ENCODE measurements around the gene GPD2.
"Not testable (repeated sequence)": the region's sequence is repeated elsewhere in the genome, so short reads cannot be mapped to it uniquely, and the experiment has no call there.

Gene GPD2

GRCh38 chr2:156476021-156476849 is 40.1 kb downstream of the GPD2 start:
- no peak for DNase-seq (ENCODE audit: low spot score)

GRCh38 chr2:156476850-156477206 is 40.6 kb downstream of the GPD2 start:
- no peak for DNase-seq (ENCODE audit: low spot score)

- no peak for DNase-seq (ENCODE audit: low spot score)
These were observed 44.2 kb downstream of the GPD2 start for GRCh38 chr2:156480376-156480775.

DNA sequence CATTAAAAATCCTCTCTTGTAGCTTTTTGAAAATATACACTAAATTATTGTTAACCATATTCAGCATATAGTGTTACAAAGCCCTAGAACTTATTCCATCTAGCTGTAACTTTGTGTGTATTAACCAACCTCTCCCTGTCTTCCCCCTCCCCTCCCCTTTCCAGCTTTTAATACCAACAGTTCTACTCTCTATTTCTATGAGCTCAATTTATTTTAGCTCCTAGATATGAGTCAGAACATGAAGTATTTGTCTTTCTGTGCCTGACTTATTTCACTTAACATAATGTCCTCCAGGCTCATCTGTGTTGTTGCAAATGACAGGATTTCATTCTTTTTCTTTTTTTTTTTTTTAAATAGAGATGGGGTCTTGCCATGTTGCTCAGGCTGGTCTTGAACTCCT is 45.1 kb downstream of the GPD2 start:
- no peak for DNase-seq (ENCODE audit: low spot score)

DNA sequence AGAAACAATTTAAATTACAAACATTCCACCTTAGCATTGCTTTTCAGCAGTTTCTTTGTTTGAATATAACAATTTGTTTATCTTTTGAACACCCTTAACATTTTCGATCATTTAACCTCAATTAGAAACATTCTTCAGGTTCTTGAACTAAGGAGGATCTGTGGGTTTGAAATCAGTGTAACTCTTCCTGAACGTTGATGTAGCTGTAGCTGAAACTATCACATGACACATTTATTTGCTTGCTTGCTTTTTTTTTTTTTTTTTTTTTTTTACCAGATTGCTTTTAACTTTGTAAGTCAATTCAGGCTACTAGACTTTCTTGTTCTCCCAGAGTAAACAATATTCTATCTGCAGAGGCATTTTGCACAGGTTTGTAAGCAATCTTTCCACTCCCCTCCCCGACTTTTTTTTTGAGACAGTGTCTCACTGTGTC is 47.6 kb downstream of the GPD2 start:
- no peak for DNase-seq (ENCODE audit: low spot score)

- DNase-seq (ENCODE audit: low spot score) = no peak
These were observed 50.0 kb downstream of the GPD2 start for GRCh38 chr2:156486147-156486546.

- DNase-seq (ENCODE audit: low spot score) = no peak
These were observed 50.4 kb downstream of the GPD2 start for GRCh38 chr2:156486614-156487013.

- no peak for DNase-seq (ENCODE audit: low spot score)
These were observed 53.0 kb downstream of the GPD2 start for GRCh38 chr2:156489195-156489594.

DNA sequence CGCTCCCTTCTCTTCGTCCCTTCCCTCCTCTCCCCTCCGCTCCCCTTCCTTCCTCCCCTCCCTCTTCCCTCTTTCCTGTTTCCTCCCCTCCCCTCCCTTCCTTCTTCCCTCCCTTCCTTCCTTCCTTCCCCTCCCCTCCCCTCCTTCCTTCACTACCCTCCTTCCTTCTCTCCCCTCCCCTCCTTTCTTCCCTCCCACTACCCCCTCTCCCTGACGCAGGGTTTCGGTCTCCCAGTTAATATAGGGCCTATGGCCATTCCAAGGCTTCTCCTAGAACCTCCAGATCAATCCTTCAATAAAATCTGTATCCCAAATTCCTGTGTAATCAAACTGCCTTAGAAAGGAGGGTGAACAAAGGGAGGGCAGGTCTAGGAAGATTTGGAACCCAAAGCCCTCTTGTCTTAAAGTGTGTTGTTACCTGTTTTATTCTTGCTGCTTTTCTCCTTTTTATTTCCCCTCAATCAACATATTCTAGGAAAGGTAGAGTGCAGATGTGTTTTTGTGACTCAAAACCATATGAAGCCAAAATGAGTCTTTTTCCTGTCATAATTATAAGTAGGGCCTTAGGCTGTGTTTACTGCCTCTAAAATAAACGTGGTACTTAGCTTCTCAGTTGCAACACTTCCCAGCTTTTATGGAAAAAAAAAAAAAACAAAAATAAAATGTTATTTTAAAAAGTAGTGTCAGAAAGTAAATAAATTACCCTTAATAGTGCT is 53.7 kb downstream of the GPD2 start:
- no peak for DNase-seq (ENCODE audit: low spot score)

GRCh38 chr2:156490466-156490840 is 54.3 kb downstream of the GPD2 start:
- no peak for DNase-seq (ENCODE audit: low spot score)

DNA sequence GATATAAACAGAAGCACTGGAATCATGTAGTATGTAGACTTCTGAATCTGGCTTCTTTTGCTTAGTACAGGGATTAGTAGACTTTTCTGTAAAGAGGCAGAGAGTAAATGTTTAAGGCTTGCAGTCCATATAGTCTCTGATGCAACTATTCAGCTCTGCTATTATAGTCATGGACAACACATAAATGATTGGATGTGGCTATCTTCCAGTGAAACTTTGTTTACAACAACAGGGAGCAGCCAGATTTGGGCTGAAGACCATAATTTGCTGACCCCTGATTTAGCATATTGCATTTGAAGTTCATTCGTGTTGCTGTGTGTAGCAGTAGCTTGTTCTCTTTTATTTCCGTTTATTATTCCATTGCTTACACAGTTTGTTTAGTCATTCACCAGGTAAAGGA is 55.0 kb downstream of the GPD2 start:
- DNase-seq (ENCODE audit: low spot score) = no peak

GRCh38 chr2:156492979-156493378 is 56.8 kb downstream of the GPD2 start:
- DNase-seq (ENCODE audit: low spot score) = no peak

DNA sequence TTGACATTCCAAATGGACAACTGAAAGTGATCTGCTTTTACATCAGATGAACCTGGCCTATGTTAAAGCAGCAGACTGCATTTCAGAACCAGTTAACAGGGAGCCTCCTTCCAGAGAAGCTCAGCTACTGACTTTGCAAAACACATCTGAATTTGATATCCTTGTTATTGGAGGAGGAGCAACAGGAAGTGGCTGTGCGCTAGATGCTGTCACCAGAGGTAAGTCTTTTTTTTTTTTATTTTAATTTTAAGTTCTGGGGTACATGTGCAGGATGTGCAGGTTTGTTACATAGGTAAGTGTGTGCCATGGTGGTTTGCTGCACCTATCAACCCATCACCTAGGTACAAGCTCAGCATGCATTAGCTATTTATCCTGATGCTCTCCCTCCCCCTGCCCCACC is 59.8 kb downstream of the GPD2 start:
- not testable (repeated sequence) for DNase-seq (ENCODE audit: low spot score)

DNA sequence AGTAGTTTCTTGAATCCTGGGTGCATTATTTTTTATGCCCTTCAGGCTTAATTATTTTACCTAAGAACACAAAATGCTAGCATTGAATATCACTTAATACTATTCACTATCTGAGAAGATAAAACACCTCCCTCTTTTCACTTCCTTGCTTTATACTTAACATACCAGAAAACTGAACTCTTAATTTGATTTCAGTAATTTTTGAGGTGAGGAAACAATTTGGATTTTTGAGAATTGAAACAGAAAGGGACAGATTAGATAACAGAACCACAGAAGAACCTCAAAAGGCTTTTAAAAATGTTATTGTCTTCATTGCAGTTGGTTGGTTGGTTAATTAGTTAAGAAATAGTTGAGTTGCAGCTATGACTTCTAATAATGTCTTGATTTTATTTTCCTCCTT is 69.5 kb downstream of the GPD2 start:
- DNase-seq (ENCODE audit: low spot score) = no peak

GRCh38 chr2:156511122-156511521 is 74.9 kb downstream of the GPD2 start:
- DNase-seq (ENCODE audit: low spot score) = no peak

DNA sequence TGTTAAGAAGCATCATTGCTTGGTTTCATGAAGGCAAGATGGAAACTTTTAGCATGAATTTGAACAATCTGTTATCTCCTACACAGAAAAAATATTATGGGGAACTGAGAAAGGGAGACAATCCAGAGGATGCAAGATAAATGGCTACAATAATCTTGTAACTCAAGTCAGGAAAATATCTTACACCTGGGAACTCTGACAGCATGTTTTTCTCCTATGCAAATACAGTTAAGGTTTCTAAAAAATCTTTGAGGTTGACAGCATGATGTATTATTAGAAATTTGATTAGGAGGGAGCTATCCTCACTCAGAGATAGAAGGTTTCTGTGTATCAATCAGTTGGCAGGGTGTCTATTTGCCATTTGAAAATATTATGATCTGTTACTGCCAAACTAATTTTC is 75.6 kb downstream of the GPD2 start:
- DNase-seq (ENCODE audit: low spot score) = no peak

DNA sequence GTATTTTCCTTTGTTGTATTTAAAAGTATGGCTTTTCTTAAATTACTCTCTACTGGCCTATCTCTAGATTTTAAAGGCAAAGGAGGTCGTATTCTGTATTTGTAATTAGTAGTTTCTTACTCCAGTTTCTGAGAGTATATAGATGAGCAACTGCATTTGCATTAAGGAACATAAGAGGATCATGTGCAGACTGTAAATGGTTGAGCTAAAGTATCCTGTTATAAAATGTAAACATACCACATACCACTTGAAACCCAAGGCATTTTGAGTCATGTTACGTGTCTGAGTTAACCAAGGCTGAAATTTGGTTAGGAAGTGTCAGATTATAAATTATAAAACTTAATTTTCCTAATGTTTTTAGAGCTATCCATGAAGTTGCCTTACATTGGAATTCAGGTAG is 76.3 kb downstream of the GPD2 start:
- no peak for DNase-seq (ENCODE audit: low spot score)

GRCh38 chr2:156513219-156513618 is 77.0 kb downstream of the GPD2 start:
- no peak for DNase-seq (ENCODE audit: low spot score)

DNA sequence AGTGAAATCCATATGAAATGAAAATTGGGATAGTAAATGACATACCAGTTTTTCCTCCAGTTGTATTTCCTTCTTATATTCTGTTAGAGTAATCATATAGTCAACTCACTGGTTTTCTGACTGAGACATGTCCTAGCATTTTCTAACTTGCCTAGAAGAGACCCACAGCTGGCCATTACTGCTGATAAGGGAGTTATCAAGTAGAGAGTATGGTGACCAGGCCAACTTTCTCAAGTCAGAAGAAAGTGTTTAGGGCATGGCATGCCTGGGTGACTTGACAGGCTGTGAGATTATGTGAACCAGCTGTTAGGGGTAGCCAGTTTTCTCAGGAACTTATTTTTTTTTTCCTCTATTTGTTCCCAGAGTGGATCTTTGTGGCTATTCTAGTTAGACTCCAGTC is 81.2 kb downstream of the GPD2 start:
- no peak for DNase-seq (ENCODE audit: low spot score)

GRCh38 chr2:156518138-156518537 is 82.0 kb downstream of the GPD2 start:
- no peak for DNase-seq (ENCODE audit: low spot score)

DNA sequence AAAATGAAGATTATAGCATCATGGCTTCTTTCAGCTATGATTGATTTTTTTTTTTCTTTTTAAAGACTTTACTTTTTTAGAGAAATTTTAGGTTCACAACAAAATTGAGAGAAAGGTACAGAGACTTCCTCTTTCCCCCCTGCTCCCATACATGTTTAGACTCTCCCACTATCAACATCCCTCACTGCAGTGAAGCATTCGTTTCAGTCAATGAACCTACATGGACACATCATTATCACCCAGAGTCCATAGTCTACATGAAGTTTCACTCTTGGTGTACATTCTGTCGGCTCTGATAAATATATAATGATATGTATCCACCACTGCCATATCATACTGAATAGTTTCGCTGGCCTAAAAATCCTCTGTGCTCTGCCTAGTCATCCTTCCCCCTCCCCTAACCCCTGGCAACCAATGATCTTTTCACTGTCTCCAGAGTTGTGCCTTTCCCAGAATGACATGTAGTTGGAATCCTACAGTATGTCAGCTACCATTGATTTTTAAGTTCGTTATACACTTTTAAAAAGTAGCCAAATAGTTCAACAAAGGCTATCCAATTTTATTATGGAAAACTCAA is 86.8 kb downstream of the GPD2 start:
- no peak for DNase-seq (ENCODE audit: low spot score)

GRCh38 chr2:156526950-156527636 is 90.9 kb downstream of the GPD2 start:
- no peak for DNase-seq (ENCODE audit: low spot score)

GRCh38 chr2:156528583-156528982 is 92.4 kb downstream of the GPD2 start:
- DNase-seq (ENCODE audit: low spot score) = not testable (repeated sequence)
